DMS153 treated with DMSO at 0.1 percent for 48 hours (cell line): ENCODE results near the gene LMO7.
"Not testable (repeated sequence)": the region's sequence is repeated elsewhere in the genome, so short reads cannot be mapped to it uniquely, and the experiment has no call there.

Experiments
- DNase-seq: peaks from one replicate; lab custom pipeline; 2025; ENCODE audit not compliant: unreplicated experiment; lab: John Stamatoyannopoulos, UW

LMO7 gene

GRCh38 chr13:75769141-75769905 is 133.2 kb downstream of the LMO7 start:
- DNase-seq, result no peak

GRCh38 chr13:75770164-75770563 is 134.0 kb downstream of the LMO7 start:
- no peak for DNase-seq

GRCh38 chr13:75770592-75771011 is 134.5 kb downstream of the LMO7 start:
- no peak for DNase-seq

- no peak for DNase-seq
Measured at GRCh38 chr13:75771226-75771625, 135.1 kb downstream of the LMO7 start.

- DNase-seq, result no peak
Measured at GRCh38 chr13:75771818-75772217, 135.7 kb downstream of the LMO7 start.

GRCh38 chr13:75774176-75774575 is 138.0 kb downstream of the LMO7 start:
- no peak for DNase-seq

- DNase-seq, result no peak
Measured at GRCh38 chr13:75776550-75776949, 140.4 kb downstream of the LMO7 start.

- DNase-seq, result no peak
Measured at GRCh38 chr13:75779393-75779792, 143.3 kb downstream of the LMO7 start.

GRCh38 chr13:75780103-75780502 is 144.0 kb downstream of the LMO7 start:
- not testable (repeated sequence) for DNase-seq

GRCh38 chr13:75782985-75783384 is 146.9 kb downstream of the LMO7 start:
- no peak for DNase-seq

GRCh38 chr13:75784003-75784402 is 147.9 kb downstream of the LMO7 start:
- DNase-seq, result no peak

GRCh38 chr13:75785130-75785529 is 149.0 kb downstream of the LMO7 start:
- DNase-seq, result no peak

GRCh38 chr13:75787249-75787928 is 151.3 kb downstream of the LMO7 start:
- no peak for DNase-seq

- no peak for DNase-seq
Measured at GRCh38 chr13:75788481-75788981, 152.4 kb downstream of the LMO7 start.

GRCh38 chr13:75789451-75790197 is 153.5 kb downstream of the LMO7 start:
- DNase-seq, result no peak

GRCh38 chr13:75790198-75790970 is 154.3 kb downstream of the LMO7 start:
- DNase-seq, result no peak

- DNase-seq, result no peak
Measured at GRCh38 chr13:75792526-75793187, 156.5 kb downstream of the LMO7 start.

GRCh38 chr13:75793188-75793567 is 157.0 kb downstream of the LMO7 start:
- DNase-seq, result not testable (repeated sequence)

GRCh38 chr13:75794663-75795062 is 158.5 kb downstream of the LMO7 start:
- DNase-seq, result no peak

GRCh38 chr13:75795274-75795673 is 159.1 kb downstream of the LMO7 start:
- DNase-seq, result no peak
